HEK293 (cell line): ENCODE measurements around the gene QARS1.
A peak's percentile ranks its signal among the peaks of the same experiment; 100 is the strongest.

Experiments used
- CTCF ChIA-PET: fragments of 350-600 bp; formaldehyde crosslinking; extraction: SDS; loops from one replicate; lab custom pipeline; 2021; ENCODE audit warnings: antibody characterized with exemption; lab: Yijun Ruan, JAX
- POLR2A ChIA-PET: fragments of 300-600 bp; formaldehyde crosslinking; extraction: SDS; loops from one replicate; lab custom pipeline; 2020; ENCODE audit warnings: antibody characterized with exemption, inconsistent platforms; lab: Yijun Ruan, JAX
- H3K27ac ChIP-seq: fragments of 200-500 bp; sonication (Bioruptor generic); 2 replicates; pipeline ENCODE4 v1.5.1; 2014; ENCODE audit warnings: low read depth, low read length, control low read depth, inconsistent platforms; ENCODE audit errors: extremely low read depth
- H3K36me3 ChIP-seq, 2 experiments: fragments of 200-500 bp in 1 of 2; sonication (Bioruptor generic) in 1 of 2; 1 replicate in 1 of 2; 2 replicates in 1 of 2; pipeline ENCODE4 v1.5.1; 2014 to 2017; ENCODE audit warnings: inconsistent platforms in 2 of 2, low read length in 2 of 2; ENCODE audit not compliant: control insufficient read depth in 2 of 2, insufficient read depth in 1 of 2
- H3K4me1 ChIP-seq: fragments of 200-500 bp; sonication (Bioruptor generic); 2 replicates; pipeline ENCODE4 v1.5.1; 2014; ENCODE audit warnings: mild to moderate bottlenecking, low read length, inconsistent platforms; ENCODE audit not compliant: control insufficient read depth, insufficient read depth
- H3K4me3 ChIP-seq: 2 replicates; pipeline ENCODE4 v1.5.1; 2011; ENCODE audit warnings: low read depth, mild to moderate bottlenecking, control low read depth, low read length, moderate library complexity
- H3K9me3 ChIP-seq: fragments of 200-500 bp; sonication (Bioruptor generic); 2 replicates; pipeline ENCODE4 v1.5.1; 2014; ENCODE audit warnings: low read depth, low read length, inconsistent platforms; ENCODE audit not compliant: control insufficient read depth, insufficient read depth
- GLI2 ChIP-seq: fragments of 450-650 bp; formaldehyde crosslinking; IDR thresholded peaks from 2 replicates; pipeline ENCODE4; 2017; ENCODE audit warnings: missing biosample characterization, missing genetic modification characterization, low read depth, borderline replicate concordance
- GLIS1 ChIP-seq: fragments of 450-650 bp; formaldehyde crosslinking; IDR thresholded peaks from 2 replicates; pipeline ENCODE4 v1.5.1; 2016; ENCODE audit warnings: missing biosample characterization, missing genetic modification characterization
- KLF10 ChIP-seq: fragments of 450-650 bp; IDR thresholded peaks from 2 replicates; pipeline ENCODE4 v1.5.1; 2018; ENCODE audit warnings: missing biosample characterization, mild to moderate bottlenecking, missing genetic modification characterization
- PRDM1 ChIP-seq: fragments of 450-650 bp; formaldehyde crosslinking; IDR thresholded peaks from 2 replicates; pipeline ENCODE4; 2016; ENCODE audit warnings: missing biosample characterization, missing genetic modification characterization
- SP3 ChIP-seq: fragments of 450-650 bp; formaldehyde crosslinking; IDR thresholded peaks from 2 replicates; pipeline ENCODE4 v1.5.1; 2016; ENCODE audit warnings: missing biosample characterization, missing genetic modification characterization
- ZEB2 ChIP-seq: fragments of 450-650 bp; formaldehyde crosslinking; IDR thresholded peaks from 2 replicates; pipeline ENCODE4 v1.5.1; 2016; ENCODE audit warnings: missing biosample characterization, missing genetic modification characterization
- ZNF24 ChIP-seq: fragments of 450-650 bp; formaldehyde crosslinking; IDR thresholded peaks from 2 replicates; pipeline ENCODE4 v1.5.1; 2016; ENCODE audit warnings: missing biosample characterization, missing genetic modification characterization
- ZNF37A ChIP-seq: fragments of 450-650 bp; IDR thresholded peaks from 2 replicates; pipeline ENCODE4 v1.5.1; 2018; ENCODE audit warnings: missing biosample characterization, missing genetic modification characterization
- ZNF473 ChIP-seq: fragments of 450-650 bp; formaldehyde crosslinking; IDR thresholded peaks from 2 replicates; pipeline ENCODE4 v1.5.1; 2017; ENCODE audit warnings: missing biosample characterization, missing genetic modification characterization
- ZNF558 ChIP-seq: fragments of 450-650 bp; formaldehyde crosslinking; IDR thresholded peaks from 2 replicates; pipeline ENCODE4 v1.5.1; 2016; ENCODE audit warnings: missing biosample characterization, missing genetic modification characterization
- ZNF585B ChIP-seq: fragments of 450-650 bp; formaldehyde crosslinking; IDR thresholded peaks from 2 replicates; pipeline ENCODE4 v1.5.1; 2016; ENCODE audit warnings: missing biosample characterization, missing genetic modification characterization
- ZNF626 ChIP-seq: fragments of 450-650 bp; sonication (Bioruptor Pico); formaldehyde crosslinking; IDR thresholded peaks from 2 replicates; pipeline ENCODE4 v1.5.1; 2018; ENCODE audit warnings: missing biosample characterization, missing genetic modification characterization, inconsistent platforms
- ZNF629 ChIP-seq: fragments of 450-650 bp; formaldehyde crosslinking; IDR thresholded peaks from 2 replicates; pipeline ENCODE4 v1.5.1; 2017; ENCODE audit warnings: missing biosample characterization, missing genetic modification characterization
- ZNF76 ChIP-seq: fragments of 450-650 bp; formaldehyde crosslinking; IDR thresholded peaks from 2 replicates; pipeline ENCODE4; 2016; ENCODE audit warnings: low read depth, missing biosample characterization, missing genetic modification characterization, borderline replicate concordance
- ZNF837 ChIP-seq: fragments of 450-650 bp; formaldehyde crosslinking; IDR thresholded peaks from 2 replicates; pipeline ENCODE4 v1.5.1; 2016; ENCODE audit warnings: missing biosample characterization, missing genetic modification characterization
- TF ChIP-seq, protein P1 (sequence below): fragments of 450-650 bp; formaldehyde crosslinking; conservative IDR thresholded peaks from 2 replicates; pipeline ENCODE4 v1.5.1; 2016; ENCODE audit warnings: low read depth, missing biosample characterization, missing genetic modification characterization
- TF ChIP-seq, protein P2 (sequence below): fragments of 450-650 bp; formaldehyde crosslinking; IDR thresholded peaks from 2 replicates; pipeline ENCODE4 v1.5.1; 2017; ENCODE audit warnings: missing biosample characterization, missing genetic modification characterization
- TF ChIP-seq, protein P3 (sequence below): fragments of 450-650 bp; formaldehyde crosslinking; IDR thresholded peaks from 2 replicates; pipeline ENCODE4 v1.5.1; 2016; ENCODE audit warnings: missing biosample characterization, missing genetic modification characterization
- TF ChIP-seq, protein P4 (sequence below): fragments of 450-650 bp; formaldehyde crosslinking; IDR thresholded peaks from 2 replicates; pipeline ENCODE4 v1.5.1; 2016; ENCODE audit warnings: missing biosample characterization, missing genetic modification characterization

QARS1 gene

DNA sequence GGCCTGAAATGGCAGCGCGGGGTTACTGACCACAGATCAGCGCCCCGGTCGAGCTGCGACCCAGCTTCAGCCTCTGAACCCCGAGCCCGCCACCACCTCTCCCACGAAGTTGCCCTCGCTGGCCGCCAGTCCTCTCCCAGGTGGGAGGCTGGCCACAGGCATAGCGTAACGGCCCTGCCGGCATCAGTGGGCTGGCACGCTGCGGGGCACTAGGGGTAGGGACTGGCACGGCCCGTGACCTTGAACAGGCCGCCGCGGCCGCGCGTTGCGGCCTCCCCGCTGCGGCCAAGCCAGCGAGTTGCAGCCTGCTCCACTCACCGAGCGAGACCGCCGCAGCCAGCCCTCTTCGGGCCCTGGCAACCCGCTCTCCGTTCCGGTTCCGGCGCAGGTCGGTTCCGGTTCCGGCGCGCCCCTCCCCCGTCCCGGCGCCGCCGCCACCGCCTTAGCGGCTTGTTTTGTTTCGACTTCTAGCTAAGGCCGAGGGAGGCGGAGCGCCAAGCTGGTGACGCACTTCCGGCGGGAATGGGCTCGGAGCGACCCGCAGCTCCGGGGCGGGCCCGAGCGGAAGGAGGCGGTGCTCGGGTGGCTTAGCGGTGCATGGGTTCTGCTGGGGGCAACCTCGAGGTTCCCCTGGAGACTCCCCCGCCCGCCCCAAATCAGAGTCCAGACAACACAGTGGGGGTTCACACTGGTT is 16.0 kb upstream of the QARS1 start, which contains the start of gene USP19 (continued):
- TF ChIP-seq ZNF76 (tag by site-specific recombination), result peak; percentile 41; the same call in 1 of the 2 replicates
- peak; percentile 68 for TF ChIP-seq GLIS1 (tag by site-specific recombination)
- TF ChIP-seq, protein P1, sequence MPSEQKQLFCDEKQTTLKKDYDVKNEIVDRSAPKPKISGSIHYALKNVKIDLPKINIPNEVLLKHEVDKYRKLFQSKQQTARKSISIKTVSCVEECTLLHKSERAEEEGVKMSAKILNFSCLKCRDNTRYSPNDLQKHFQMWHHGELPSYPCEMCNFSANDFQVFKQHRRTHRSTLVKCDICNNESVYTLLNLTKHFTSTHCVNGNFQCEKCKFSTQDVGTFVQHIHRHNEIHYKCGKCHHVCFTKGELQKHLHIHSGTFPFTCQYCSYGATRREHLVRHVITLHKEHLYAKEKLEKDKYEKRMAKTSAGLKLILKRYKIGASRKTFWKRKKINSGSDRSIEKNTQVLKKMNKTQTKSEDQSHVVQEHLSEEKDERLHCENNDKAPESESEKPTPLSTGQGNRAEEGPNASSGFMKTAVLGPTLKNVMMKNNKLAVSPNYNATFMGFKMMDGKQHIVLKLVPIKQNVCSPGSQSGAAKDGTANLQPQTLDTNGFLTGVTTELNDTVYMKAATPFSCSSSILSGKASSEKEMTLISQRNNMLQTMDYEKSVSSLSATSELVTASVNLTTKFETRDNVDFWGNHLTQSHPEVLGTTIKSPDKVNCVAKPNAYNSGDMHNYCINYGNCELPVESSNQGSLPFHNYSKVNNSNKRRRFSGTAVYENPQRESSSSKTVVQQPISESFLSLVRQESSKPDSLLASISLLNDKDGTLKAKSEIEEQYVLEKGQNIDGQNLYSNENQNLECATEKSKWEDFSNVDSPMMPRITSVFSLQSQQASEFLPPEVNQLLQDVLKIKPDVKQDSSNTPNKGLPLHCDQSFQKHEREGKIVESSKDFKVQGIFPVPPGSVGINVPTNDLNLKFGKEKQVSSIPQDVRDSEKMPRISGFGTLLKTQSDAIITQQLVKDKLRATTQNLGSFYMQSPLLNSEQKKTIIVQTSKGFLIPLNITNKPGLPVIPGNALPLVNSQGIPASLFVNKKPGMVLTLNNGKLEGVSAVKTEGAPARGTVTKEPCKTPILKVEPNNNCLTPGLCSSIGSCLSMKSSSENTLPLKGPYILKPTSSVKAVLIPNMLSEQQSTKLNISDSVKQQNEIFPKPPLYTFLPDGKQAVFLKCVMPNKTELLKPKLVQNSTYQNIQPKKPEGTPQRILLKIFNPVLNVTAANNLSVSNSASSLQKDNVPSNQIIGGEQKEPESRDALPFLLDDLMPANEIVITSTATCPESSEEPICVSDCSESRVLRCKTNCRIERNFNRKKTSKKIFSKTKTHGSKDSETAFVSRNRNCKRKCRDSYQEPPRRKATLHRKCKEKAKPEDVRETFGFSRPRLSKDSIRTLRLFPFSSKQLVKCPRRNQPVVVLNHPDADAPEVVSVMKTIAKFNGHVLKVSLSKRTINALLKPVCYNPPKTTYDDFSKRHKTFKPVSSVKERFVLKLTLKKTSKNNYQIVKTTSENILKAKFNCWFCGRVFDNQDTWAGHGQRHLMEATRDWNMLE (tag by site-specific recombination), result peak; percentile 97
- TF ChIP-seq, protein P2, sequence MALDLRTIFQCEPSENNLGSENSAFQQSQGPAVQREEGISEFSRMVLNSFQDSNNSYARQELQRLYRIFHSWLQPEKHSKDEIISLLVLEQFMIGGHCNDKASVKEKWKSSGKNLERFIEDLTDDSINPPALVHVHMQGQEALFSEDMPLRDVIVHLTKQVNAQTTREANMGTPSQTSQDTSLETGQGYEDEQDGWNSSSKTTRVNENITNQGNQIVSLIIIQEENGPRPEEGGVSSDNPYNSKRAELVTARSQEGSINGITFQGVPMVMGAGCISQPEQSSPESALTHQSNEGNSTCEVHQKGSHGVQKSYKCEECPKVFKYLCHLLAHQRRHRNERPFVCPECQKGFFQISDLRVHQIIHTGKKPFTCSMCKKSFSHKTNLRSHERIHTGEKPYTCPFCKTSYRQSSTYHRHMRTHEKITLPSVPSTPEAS (tag by site-specific recombination), result no peak
- TF ChIP-seq, protein P3, sequence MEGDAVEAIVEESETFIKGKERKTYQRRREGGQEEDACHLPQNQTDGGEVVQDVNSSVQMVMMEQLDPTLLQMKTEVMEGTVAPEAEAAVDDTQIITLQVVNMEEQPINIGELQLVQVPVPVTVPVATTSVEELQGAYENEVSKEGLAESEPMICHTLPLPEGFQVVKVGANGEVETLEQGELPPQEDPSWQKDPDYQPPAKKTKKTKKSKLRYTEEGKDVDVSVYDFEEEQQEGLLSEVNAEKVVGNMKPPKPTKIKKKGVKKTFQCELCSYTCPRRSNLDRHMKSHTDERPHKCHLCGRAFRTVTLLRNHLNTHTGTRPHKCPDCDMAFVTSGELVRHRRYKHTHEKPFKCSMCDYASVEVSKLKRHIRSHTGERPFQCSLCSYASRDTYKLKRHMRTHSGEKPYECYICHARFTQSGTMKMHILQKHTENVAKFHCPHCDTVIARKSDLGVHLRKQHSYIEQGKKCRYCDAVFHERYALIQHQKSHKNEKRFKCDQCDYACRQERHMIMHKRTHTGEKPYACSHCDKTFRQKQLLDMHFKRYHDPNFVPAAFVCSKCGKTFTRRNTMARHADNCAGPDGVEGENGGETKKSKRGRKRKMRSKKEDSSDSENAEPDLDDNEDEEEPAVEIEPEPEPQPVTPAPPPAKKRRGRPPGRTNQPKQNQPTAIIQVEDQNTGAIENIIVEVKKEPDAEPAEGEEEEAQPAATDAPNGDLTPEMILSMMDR (tag by site-specific recombination), result 0 out of 2 replicates have a peak, but pooled peaks have one; percentile 36
- peak; percentile 79; the same call in 1 of the 2 replicates for TF ChIP-seq ZEB2 (tag by site-specific recombination)
- TF ChIP-seq ZNF629 (tag by site-specific recombination), result peak; percentile 93
- TF ChIP-seq GLI2 (tag by site-specific recombination), result no peak
- 0 out of 2 replicates have a peak, but pooled peaks have one; percentile 18 for TF ChIP-seq ZNF24 (tag by site-specific recombination)
- TF ChIP-seq, all 188 proteins: peak for 31

DNA sequence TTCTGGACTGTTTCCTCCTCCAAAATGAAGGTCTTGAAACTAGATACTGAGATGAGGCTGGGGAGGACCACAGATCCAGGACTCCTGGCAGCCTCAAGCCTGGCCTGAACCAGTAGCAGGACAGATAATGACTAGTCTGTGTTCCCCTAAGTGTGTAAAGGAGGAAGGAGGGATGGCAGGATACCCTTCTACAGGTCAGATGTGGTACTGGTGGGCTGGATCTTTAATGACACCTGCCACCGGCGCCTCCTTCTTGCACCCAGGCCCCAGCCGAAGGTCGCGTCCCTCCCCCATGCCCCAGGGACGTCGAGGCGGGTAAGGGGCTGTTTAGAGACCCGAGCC is 15.5 kb upstream of the QARS1 start:
- Histone ChIP-seq H3K4me1 (peaks cover 6% of the 10 kb centered on the region; the same call in 1 of the 2 replicates), H3K9me3 (no peaks in the 10 kb centered on the region), H3K27ac (peak overlapping the region; percentile 69), H3K4me3 (peak overlapping the region; percentile 99), H3K36me3 (peaks cover 13 to 85% of the 10 kb centered on the region in 2 experiments; a peak in 2 of 3 replicates)
- ChIA-PET POLR2A (interaction anchor here (1.0 to 2.8 kb wide), 6 partner anchors 10 to 91 kb away, joined by 5 to 31 read pairs (median 14); partner anchors contain the start of genes IMPDH2, LAMB2, QARS1 and QRICH1), CTCF (interaction anchor here (0.7 to 1.0 kb wide), 3 partner anchors 36 to 334 kb away, joined by 3 to 4 read pairs (median 4); no protein-coding TSS in a partner anchor)
- no peak for TF ChIP-seq PRDM1 (tag by site-specific recombination)
- no peak for TF ChIP-seq ZNF558 (tag by site-specific recombination)
- TF ChIP-seq ZNF473 (tag by site-specific recombination), result no peak
- TF ChIP-seq ZNF837, result no peak
- TF ChIP-seq SP3 (tag by site-specific recombination), result no peak
- no peak for TF ChIP-seq ZNF626 (tag by site-specific recombination)
- no peak for TF ChIP-seq ZNF585B (tag by site-specific recombination)
- no peak for TF ChIP-seq KLF10 (tag by site-specific recombination)
- TF ChIP-seq ZNF37A (tag by site-specific recombination), result no peak
- TF ChIP-seq, protein P4, sequence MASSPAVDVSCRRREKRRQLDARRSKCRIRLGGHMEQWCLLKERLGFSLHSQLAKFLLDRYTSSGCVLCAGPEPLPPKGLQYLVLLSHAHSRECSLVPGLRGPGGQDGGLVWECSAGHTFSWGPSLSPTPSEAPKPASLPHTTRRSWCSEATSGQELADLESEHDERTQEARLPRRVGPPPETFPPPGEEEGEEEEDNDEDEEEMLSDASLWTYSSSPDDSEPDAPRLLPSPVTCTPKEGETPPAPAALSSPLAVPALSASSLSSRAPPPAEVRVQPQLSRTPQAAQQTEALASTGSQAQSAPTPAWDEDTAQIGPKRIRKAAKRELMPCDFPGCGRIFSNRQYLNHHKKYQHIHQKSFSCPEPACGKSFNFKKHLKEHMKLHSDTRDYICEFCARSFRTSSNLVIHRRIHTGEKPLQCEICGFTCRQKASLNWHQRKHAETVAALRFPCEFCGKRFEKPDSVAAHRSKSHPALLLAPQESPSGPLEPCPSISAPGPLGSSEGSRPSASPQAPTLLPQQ (tag by site-specific recombination), result no peak
